GM19395 (cell line): ENCODE results near the gene MEGF10.
"Not testable (repeated sequence)": the region's sequence is repeated elsewhere in the genome, so short reads cannot be mapped to it uniquely, and the experiment has no call there.

Source experiments
- ATAC-seq: cut with Tn5 transposase; IDR thresholded peaks from one replicate; pipeline ENCODE4 v1.9.1; 2021; ENCODE audit warnings: mild to moderate bottlenecking, moderate library complexity; ENCODE audit not compliant: unreplicated experiment

Gene MEGF10

DNA sequence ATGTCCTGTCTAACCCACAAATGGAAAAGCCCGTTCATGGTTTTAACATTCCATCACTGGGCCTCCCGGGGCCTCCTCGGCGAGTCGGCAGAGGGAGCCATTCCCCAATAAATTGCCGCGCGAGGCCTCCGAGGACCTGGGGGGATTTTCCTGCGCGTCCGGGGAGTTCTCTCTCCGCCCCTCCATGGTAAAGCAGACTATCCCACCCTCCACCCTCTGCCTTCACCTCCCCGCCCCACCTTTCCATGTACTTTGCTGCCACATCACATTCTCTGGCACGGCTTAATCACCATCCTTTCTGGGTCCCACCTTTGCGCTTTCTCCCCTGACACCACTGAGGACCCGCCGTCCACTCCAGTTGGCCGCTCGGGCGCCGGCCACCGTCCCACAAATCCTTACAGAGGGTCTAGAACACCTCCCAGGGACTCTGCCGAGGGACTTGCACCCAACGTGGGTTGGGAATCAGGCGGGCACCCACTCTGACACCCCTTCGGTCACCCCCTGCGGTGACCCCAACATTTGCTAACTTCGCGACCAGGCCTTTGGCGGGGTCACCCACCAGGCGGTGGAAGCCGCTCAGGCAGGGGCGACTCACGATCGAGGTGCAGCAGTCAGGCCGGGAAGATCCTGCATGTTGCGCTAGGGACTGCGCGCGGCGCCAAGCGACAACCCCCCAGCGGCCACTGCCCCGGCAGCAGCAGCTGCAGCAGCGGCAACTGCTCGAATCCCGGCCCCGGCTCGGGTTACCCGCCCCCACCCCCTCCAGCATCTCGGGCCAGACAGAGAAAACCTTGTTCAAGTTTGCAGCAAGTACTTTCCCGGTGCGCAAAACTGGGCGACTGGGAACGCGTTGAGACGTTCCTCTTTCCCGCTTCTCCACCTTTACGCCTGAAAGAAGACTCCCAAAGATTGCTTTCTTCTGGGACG, at the start of gene MEGF10:
Gene MEGF10 (plus strand): TSS at position 778 of the 927 bp plus-strand sequence. CDS start 40,513 bp downstream, outside the sequence.
- ATAC-seq: no peak

DNA sequence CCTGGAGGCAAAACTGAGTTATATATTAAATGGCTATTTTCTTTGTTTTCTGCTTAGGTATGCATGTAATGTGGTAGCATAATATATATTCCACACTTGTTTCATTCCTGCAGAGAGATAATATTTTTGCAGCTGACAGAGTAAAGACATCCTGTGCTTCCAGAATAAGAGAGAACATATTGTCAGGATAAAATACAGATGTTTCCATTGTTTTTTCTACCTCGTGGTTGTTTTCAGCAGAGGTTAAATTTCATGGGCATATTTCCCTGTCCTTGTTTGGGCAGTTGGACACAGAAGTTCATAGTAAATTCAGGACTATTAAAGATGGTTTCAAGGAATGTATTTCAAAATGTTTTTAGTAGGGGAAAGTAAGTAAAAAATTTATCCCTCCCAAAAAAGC, 47.6 kb upstream of the MEGF10 start:
- no peak for ATAC-seq

DNA sequence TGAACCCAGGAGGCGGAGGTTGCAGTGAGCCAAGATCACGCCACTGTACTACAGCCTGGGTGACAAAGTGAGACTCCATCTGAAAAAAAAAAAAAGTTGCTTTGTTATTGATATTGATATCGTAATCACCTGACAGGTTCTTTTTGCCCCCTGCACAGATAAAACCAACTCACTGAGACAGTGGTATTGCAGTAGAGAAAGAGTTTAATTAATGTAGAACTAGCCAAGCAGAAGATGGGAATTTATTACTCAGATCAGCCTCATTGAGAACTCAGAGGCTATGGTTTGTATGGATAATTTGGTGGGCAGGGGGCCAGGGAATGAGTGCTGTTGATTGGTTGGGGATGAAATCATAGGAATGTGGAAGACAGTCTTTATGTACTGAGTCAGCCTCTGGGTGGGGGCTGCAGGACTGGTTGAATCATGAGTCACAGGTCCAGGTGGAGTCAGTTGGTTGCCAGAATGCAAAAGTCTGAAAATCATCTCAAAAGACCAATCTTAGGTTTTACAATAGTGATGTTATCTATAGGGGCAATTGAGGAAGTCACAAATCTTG, 35.8 kb upstream of the MEGF10 start:
- no peak for ATAC-seq

DNA sequence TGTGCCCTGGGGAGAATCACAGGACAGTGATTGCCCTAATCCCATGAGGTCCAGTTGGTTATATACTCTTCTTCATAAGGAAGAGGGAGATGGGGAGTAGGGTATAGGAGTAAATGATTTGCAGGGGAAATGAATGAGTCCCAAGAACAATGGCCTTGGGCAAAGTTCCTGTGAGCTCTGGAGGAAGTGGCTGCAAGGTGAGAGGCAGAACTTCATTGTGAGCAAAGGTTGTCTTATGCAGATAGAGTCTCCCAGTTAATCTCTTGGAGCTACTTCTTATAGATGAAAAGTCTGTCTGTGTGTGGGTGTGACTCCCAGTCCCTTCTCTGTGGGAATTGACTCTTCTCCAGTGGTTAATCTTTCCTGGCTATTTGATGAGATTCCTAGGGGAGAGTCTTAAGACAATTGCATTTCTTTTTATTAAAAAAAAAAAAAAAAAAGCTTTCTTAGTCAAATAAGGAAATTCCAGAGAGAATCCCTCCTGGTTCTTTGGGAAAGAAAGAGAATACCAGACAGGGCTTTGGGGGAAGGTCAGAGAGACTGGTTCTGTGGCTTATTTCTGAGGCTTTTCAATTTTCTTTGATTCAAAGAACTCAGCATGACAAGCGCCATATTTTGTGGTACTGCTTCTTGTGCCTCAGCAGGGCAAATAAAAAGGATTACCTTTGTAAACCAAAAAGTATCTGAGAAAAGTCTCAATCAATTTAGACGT, 33.6 kb upstream of the MEGF10 start:
- ATAC-seq: no peak

DNA sequence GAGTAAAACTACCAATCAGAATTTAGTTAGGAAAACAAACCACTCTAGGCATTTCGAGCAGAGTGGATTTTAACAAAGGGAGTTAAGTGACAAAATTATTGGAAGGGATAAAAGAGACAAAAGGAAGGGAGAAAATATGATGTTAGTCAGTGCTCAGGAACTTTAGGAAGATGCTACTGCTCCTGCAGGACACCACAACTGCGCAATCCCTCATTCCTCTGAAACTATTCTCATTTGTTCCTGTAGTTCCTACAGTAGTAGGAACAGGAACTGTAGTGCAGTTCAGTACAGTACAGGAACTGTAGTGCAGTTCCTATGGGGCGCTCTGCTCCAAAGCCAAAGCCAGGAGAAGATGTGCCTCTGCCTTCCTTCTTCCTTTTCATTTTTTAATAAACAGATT, 29.9 kb upstream of the MEGF10 start:
- ATAC-seq: no peak

DNA sequence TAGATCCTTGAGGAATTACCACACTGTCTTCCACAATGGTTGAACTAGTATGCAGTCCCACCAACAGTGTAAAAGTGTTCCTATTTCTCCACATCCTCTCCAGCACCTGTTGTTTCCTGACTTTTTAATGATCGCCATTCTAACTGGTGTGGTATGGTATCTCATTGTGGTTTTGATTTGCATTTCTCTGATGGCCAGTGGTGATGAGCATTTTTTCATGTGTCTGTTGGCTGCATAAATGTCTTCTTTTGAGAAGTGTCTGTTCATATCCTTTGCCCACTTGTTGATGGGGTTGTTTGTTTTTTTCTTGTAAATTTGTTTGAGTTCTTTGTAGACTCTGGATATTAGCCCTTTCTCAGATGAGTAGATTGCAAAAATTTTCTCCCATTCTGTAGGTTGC, 25.1 kb upstream of the MEGF10 start:
- ATAC-seq: not testable (repeated sequence)

DNA sequence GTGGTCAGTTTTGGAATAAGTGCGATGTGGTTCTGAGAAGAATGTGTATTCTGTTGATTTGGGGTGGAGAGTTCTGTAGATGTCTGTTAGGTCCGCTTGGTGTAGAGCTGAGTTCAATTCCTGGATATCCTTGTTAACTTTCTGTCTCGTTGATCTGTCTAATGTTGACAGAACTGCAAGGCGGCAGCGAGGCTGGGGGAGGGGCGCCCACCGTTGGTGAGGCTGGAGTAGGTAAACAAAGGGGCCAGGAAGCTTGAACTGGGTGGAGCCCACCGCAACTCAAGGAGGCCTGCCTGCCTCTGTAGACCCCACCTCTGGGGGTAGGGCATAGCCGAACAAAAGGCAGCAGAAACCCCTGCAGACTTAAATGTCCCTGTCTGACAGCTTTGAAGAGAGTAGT, 22.3 kb upstream of the MEGF10 start:
- not testable (repeated sequence) for ATAC-seq

DNA sequence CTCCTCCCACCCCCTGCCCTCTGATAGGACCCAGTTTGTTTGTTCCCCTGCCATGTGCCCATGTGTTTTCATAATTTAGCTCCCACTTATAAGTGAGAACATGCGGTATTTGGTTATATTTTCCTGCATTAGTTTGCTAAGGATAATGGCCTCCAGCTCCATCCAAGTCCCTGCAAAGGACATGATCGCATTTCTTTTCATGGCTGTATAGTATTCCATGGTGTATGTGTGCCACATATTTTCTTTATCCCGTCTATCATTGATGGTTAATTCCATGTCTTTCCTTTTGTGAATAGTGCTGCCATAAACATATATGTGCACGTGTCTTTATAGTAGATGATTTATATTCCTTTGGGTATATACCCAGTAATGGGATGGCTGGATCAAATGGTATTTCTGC, 19.9 kb upstream of the MEGF10 start:
- not testable (repeated sequence) for ATAC-seq

DNA sequence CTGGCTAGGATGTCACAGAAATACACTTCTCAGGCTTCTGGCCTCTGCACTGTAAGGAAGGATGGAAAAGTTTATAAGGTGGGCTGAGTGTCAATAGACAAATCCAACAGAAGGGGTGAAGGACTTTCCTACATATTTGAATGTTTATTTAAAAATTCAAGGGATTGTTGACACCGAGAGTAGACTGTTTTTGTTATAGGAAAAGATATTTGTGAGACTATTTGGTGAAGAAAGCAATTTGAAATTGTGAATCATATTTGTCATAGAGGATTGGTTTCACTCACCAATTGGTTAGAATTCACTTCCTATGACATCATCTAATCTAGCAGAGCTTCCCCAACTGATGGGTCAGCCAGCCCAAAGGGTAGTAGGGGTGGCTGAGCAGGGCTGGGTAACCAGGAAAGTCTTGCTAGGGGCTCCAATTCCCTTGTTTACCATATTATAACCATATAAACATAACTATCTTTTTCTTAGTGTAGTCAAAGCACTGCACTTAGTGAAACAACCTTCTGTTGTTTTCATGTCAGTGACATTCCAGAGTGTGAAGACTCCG, 14.9 kb upstream of the MEGF10 start:
- no peak for ATAC-seq

DNA sequence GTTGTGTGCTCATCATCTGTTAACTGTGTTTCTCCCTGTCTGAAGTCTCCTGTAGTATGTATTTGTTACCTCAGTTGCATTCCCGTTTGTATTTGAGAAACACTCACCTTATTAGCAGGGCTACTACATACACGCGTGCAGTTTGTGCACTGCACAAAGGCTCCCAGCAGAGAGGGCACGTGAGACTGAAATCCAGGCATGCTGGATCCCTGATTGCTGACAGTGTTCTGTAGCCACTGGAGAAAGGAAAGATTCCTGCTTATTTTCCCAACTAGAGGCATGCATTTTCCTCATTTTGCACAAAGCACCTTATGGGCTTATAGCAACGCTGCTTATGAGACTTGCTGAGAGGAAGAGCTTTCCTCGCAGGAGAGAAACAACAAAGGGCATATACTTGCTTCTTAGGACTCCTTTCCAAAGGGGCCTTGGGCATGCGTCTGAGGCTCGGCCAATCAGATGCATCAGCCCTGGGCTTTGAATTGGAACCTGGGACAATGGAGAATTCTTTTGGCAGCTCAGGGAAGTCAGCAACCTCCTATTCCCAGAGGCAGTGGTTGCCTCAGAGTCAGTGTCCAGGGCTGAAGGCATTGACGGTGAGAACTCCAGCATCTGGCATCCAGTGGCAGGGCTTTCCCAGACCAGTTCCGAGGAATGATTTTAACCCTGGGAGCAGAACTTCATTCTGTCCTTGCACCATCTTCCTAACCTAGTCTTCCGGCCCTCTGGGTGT, 9.9 kb upstream of the MEGF10 start:
- no peak for ATAC-seq

DNA sequence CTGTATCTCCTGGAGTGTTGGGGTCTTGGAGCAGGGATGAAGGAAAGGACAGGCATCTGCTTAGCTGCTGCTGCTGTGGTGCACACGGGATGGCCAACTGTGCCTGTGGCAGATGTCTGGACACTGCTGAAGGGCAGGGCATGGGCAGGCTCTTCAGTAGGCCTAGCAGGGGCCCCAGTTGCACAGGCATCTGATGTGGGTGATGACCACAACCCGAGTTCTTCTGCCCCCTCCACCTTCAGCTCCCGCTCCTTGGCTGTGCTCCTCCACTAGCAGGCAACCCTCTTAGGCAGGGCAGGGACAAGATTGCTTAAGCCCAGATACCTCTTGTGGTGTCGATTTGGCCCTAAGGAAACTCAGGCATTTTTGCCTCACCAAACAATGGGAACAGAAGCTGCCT, 9.0 kb upstream of the MEGF10 start:
- ATAC-seq: no peak

DNA sequence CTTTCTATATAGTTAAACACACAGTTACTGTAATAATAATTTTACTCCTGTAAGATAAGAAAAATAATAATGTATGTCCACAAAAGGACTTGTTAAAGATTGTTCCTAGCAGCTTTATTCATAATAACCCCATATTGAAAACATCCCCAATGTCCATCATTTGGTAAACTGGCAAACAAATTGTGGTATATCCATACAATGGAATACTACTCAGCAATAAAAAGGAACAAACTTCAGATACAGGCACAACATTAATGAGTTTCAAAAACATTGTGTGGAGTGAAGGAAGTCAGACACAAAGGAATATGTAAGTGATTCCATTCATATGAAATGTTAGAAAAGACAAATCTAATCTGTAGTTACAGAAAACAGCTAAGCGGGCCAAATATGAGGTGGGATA, 1.9 kb upstream of the MEGF10 start:
- no peak for ATAC-seq

DNA sequence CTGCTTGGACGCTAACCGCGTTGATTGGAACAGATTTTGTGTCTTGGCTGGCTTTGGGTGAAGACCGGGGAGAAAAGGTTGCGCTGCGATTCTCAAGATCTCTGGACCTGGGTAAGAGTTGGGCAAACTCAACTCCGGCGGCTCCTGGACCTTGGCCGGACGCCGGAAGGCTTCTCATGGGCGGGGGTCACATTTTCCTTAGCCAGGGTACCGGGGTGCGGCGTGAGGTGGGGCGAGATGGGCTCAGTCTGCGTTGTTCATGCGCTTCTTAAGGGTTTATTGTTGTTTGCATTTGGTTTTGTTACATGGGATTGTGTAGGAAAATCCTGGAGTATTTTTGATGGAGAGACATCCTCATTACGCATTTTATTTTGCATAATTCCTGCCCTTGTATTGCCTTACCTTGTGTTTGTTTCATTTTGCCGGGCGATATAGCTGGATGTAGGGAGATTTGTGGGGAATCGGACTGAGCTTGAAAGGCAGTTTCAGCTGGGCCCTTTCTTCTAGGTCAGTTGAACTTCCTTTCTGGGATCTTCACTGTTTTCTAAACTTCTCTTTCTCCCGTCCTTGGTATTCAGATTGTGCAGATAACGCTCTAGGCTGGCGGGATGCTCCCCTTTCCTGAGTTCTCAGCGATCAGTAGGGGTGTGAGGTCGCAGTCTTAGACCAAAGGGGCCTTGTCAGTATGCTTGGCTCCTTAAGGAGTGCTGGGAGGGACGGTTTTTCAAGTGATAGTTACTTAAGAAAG, 524 bp downstream of the MEGF10 start:
- ATAC-seq: no peak

DNA sequence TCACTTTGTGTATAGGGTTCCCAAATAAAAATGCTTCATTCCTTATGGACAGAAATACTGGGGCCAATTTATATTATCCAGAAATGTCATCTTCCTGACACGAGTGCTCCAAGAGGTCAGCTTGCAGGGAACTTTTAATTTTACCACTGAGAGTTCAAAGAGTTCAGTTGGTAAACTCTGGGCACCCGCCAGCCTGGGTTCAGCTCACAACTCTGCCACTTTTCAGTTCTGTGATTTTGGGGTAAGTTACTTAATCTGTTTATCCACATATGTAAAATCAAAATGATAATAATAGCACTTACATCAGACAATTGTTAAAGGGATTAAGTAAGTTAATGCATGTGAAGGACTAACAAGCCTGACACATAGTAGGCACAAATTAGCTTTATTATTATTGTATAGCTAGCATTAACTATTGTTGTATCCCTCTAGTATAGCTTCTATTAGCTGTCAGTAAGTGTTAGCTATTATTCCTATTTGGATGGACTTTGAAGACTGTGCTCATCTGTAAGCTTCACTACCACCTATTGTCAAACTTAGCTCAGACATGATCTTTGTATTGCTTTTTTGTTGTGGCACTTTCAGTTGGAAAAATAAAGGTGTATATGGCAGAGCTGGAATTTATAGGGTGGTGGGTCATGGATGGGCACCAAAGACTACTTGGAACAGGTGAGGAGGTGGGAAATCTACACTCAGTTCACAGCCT, 1.6 kb downstream of the MEGF10 start:
- ATAC-seq: no peak

DNA sequence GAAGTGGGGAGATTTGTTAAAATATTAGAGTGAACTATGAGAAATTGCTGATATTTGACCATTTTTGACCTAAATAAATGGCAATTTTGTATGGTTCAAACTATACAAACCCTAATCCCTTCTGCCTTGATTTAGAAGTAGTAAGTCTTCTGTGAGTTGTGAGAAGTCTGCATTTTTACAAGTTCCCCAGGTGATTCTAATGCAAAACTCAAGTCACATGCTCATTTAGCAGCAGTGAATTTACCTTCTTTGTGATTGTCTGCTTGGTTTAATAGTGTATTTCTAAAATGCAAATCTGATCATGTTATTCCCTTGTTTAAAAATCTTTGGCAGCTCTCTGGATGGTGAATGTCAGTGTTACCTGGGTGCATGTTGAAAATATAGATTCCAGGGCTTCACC, 2.8 kb downstream of the MEGF10 start:
- no peak for ATAC-seq

DNA sequence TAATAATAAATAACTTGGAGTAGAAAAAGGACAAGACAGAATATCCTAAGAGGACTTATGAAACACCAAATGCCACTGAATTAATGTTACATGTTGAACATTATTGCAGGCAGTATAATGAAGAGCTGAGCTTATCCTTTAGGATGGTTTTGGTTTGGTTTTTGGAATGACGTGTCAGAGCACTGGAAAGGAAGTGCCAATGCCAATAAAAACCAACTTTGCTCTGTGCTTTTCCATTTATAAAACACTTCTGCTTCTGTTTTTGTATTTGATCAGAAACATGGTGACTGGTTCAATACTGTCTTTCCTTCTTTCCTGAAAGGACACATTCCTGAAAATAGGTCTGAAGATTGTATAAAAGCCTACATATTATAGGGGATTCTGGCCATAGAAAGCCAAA, 4.2 kb downstream of the MEGF10 start:
- ATAC-seq: no peak

DNA sequence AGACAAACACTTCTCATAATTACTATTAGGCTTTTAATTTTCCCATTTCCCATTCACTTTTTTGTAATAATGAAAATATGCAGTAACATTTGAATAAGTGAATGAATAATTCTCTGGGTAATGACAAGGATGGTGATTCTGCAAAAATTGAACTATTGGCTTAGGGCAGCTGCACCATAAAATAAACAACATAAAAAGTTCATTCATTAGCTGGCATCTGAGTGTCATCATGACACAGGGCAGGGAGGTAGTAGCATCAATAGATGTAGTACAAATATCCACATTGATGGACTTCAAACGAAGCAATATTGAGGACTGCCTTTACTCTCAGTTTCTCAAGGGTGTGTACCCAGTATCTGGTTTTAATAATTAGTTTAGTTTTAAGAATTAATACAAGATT, 4.9 kb downstream of the MEGF10 start:
- ATAC-seq: no peak

DNA sequence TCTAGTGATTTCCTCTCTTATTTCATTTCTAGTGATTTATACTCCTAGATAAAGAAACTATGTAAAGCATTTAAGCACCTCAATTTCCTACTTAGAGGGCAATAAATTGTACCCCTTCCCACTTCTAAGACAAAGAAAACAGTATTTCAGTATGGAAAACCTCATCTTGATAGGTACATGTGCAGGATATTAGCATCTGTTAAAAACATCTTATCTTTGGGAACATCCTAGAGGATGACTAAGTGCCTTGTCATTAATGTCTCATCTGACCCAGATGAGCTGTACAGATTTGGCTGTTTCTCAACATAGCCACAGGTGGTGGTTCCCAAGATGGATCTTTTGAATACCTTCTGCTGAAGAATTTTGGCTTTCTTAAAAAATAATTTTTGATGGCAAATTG, 5.7 kb downstream of the MEGF10 start:
- ATAC-seq: no peak

DNA sequence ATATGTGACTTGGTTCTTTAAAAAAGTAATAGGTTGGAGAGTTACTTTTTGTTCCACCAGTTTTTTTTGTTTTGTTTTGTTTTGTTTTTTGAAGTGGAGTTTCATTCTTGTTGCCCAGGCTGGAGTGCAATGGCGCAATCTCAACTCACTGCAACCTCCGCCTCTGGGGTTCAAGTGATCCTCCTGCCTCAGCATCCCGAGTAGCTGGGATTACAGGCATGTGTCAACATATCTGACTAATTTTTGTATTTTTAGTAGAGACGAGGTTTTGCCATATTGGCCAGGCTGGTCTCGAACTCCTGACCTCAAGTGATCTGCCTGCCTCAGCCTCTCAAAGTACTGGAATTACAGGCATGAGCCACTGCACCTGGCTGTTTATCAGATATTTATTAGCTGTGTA, 6.3 kb downstream of the MEGF10 start:
- not testable (repeated sequence) for ATAC-seq
